ENCODE measurements around the gene PHLDB2. TPM values are rescaled to one million over a fixed set of nuclear protein-coding genes. Genes with fewer than 3 reads are reported as not detected.
A peak's percentile ranks its signal among the peaks of the same experiment; 100 is the strongest.

PHLDB2 gene
- total RNA-seq, 1 experiment from 2014 or later, result 13.2 TPM

GRCh38 chr3:111852540-111852939 is 6.5 kb upstream of the PHLDB2 start:
- H3K79me1 ChIP-seq (ENCODE audit: insufficient read depth, low read depth, low read length, poor library complexity, severe bottlenecking), result no peaks in the 10 kb centered on the region
- H3K56ac ChIP-seq (ENCODE audit: insufficient read length, low read depth, low read length), result no peak overlapping the region
- Mint-ChIP-seq H3K4me1 (peaks cover 10 to 14% of the 10 kb centered on the region in 2 experiments), H3K9me3 (no peaks in the 10 kb centered on the region), H3K27me3 (ENCODE audit: low read depth) (peaks cover 20% of the 10 kb centered on the region), H3K4me3 (no peak overlapping the region), H3K27ac (no peak overlapping the region), H3K36me3 (ENCODE audit: insufficient read depth in 1 of 3, low read depth in 3 of 3) (no peaks in the 10 kb centered on the region)
- no peak overlapping the region for H3K4ac ChIP-seq (ENCODE audit: low read depth, low read length)
- WGBS (ENCODE audit: extremely low coverage, insufficient read length, low lambda C conversion rate), result no CpG with 5 or more reads among the region's 3 CpGs
- H4K8ac ChIP-seq (replicated peaks; ENCODE audit: insufficient read length, low read depth, low read length), result no peak overlapping the region
- no peak overlapping the region for H2BK12ac ChIP-seq (ENCODE audit: insufficient read length, low read depth, low read length)
- no peak overlapping the region for H2BK15ac ChIP-seq (ENCODE audit: low read depth, low read length)
- H2BK20ac ChIP-seq (ENCODE audit: low read depth, low read length, poor library complexity, severe bottlenecking), result no peak overlapping the region
- no peaks in the 10 kb centered on the region for H3K27me3 ChIP-seq (ENCODE audit: insufficient read depth, low read length)
- no peaks in the 10 kb centered on the region for H4K20me1 ChIP-seq (ENCODE audit: control insufficient read depth, insufficient read depth, insufficient read length)
- H2BK120ac ChIP-seq (ENCODE audit: low read depth, low read length, poor library complexity, severe bottlenecking), result no peak overlapping the region
- no peak overlapping the region for H3K27ac ChIP-seq (ENCODE audit: insufficient read length, low read depth, low read length)
- no peak overlapping the region for H4K5ac ChIP-seq (ENCODE audit: insufficient read length, low read depth, low read length)
- no peak overlapping the region for H2BK5ac ChIP-seq (ENCODE audit: insufficient read length, low read length)
- no peak overlapping the region for H3K14ac ChIP-seq (ENCODE audit: insufficient read depth, low read length)
- H3K18ac ChIP-seq (ENCODE audit: insufficient read length, low read depth, low read length), result no peak overlapping the region
- H3K79me2 ChIP-seq (ENCODE audit: insufficient read depth, low read length), result no peaks in the 10 kb centered on the region
- no peak for DNase-seq
- no peaks in the 10 kb centered on the region for H3K9me3 ChIP-seq (ENCODE audit: control insufficient read depth, low read depth, low read length)
- H2AFZ ChIP-seq (ENCODE audit: low read length), result no peak overlapping the region
- no peak overlapping the region for H4K91ac ChIP-seq (ENCODE audit: insufficient read length, low read depth, low read length)
- no peak overlapping the region for H3K4me2 ChIP-seq (ENCODE audit: insufficient read depth, insufficient read length, low read length)
- H3K4me1 ChIP-seq (ENCODE audit: insufficient read depth, low read length), result no peaks in the 10 kb centered on the region
- no peak overlapping the region for H2AK5ac ChIP-seq (ENCODE audit: insufficient read length, low read length)
- no peak overlapping the region for H3T11ph ChIP-seq (ENCODE audit: low read length)
- peak overlapping the region; percentile 7 for H3K9ac ChIP-seq (ENCODE audit: extremely low read depth, insufficient read length, low read length)
- no peaks in the 10 kb centered on the region for H3K23me2 ChIP-seq (ENCODE audit: insufficient read length, low read depth, low read length, poor library complexity, severe bottlenecking)
- H3K23ac ChIP-seq (ENCODE audit: insufficient read length, low read depth, low read length), result no peak overlapping the region
- TF ChIP-seq CTCF (conservative IDR thresholded peaks at IDR 0.05), result no peak

Measured in H9 (cell line).